ENCODE measurements around the gene SRRM4. TPM values are rescaled to one million over a fixed set of nuclear protein-coding genes. Genes with fewer than 3 reads are reported as not detected.
"Not testable (repeated sequence)": the region's sequence is repeated elsewhere in the genome, so short reads cannot be mapped to it uniquely, and the experiment has no call there.

The SRRM4 gene
- total RNA-seq, 2 experiments from 2014 or later: not detected

DNA sequence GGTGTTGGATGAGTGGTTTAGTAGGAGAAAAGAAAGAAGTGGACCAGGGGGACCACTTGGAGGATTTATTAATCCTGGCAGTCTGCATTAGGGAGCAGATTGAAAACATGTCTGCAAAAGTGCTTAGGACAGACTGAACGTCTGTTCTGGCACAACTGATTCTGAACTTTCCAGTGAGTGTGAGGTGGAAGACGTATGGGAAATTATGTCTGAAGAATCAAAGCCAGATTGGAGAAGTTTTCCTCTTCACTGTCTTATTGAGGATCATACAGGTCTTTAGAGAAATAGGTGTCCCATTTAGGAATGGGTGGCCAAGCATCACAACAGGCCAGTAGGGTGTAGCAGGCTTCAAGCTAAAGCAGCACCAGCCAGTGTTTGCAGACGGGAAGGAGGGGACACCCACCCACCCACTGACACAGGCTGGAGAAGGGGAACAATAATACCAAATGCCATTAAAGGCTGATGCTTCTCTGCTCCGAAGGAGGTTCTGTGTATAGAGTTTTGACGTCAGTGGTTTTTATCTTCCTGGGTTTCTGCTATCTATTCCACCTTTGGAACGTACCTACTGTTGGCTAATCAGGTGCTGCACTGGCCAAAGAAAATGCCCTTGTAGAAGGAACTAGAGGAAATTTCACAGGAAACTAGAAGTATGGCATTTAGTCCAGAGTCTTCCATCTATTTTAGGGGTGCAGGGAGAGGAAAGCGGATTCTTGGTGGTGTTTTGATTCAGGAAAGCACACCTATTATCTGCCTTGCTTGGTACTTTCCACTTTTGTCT, 1.8 kb downstream of the SRRM4 start:
- Mint-ChIP-seq H3K36me3 (no peaks in the 10 kb centered on the region), H3K4me1 (no peaks in the 10 kb centered on the region), H3K27me3 (peaks cover 29% of the 10 kb centered on the region), H3K27ac (no peak overlapping the region), H3K9me3 (ENCODE audit: low read depth) (no peaks in the 10 kb centered on the region), H3K4me3 (no peak overlapping the region)
- CTCF ChIA-PET: no interaction called here
- ATAC-seq (no peak), DNase-seq (no peak)

DNA sequence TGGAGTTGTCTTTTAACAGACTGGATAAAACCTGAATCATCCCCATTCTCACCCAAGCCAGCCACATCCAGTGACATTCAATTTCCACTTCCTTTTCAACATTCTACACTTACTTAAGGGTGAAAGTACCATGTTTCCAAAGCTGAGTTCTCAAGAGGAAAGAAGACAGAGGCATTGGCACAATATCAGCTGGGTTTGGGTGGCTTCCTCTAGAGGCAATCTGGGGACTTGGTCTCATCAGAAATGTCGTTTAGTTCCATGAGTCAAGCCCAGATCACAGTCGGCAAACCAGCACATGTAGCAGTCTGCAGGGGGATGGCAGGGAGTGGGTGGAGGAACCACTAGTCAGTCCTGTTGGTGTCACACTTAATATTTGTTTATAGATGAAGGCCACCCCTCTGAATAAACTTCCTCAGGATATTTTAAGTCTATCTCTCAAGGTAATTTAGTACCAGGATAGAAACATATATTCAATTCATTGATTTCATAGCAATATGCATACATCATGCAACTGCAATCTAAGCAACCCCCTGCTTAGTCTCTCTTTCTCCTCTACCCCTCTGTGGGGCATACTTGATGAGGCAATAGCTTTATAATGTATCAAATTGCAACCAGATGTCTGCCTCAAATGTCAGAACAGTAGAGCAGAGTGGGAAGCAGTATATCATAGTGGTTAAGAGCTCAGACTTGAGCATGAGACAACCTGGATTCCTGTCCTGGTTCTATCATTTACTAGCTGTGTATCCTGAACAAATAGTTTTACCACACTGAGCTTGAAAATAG, 3.0 kb downstream of the SRRM4 start:
- no peaks in the 10 kb centered on the region for H3K9me3 Mint-ChIP-seq (ENCODE audit: low read depth)
- DNase-seq (no peak), ATAC-seq (no peak)
- H3K4me1 Mint-ChIP-seq: no peaks in the 10 kb centered on the region
- H3K36me3 Mint-ChIP-seq: no peaks in the 10 kb centered on the region
- no peak overlapping the region for H3K27ac Mint-ChIP-seq
- CTCF ChIA-PET: interaction anchor here (0.6 kb wide), 1 partner anchor 282 kb away, joined by 3 read pairs; no protein-coding TSS in a partner anchor
- no peak overlapping the region for H3K4me3 Mint-ChIP-seq
- H3K27me3 Mint-ChIP-seq: peaks cover 29% of the 10 kb centered on the region

DNA sequence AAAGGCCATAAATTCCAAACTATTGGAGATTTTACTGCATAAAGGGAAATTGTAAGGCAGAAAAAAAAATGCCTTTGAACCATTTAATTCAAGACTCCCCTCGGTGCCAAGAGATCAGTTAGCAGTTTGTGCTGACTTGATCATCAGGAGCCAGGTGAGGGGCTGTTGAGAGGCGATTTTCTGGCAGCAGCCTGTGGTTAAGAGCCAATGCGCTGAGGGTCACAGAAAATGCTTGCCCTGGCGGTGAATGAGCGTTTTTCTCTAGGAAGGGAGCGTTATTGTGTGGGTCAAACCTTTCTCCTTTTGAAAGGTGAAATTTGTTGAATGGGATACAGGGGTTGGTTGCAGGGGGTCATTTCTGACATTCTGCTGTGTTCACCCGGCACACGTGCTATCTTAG, 4.7 kb downstream of the SRRM4 start:
- H3K27ac Mint-ChIP-seq: no peak overlapping the region
- H3K36me3 Mint-ChIP-seq: no peaks in the 10 kb centered on the region
- H3K9me3 Mint-ChIP-seq (ENCODE audit: low read depth): no peaks in the 10 kb centered on the region
- H3K4me3 Mint-ChIP-seq: no peak overlapping the region
- peaks cover 21% of the 10 kb centered on the region for H3K27me3 Mint-ChIP-seq
- H3K4me1 Mint-ChIP-seq: no peaks in the 10 kb centered on the region
- DNase-seq (no peak), ATAC-seq (no peak)
- CTCF ChIA-PET: no interaction called here

DNA sequence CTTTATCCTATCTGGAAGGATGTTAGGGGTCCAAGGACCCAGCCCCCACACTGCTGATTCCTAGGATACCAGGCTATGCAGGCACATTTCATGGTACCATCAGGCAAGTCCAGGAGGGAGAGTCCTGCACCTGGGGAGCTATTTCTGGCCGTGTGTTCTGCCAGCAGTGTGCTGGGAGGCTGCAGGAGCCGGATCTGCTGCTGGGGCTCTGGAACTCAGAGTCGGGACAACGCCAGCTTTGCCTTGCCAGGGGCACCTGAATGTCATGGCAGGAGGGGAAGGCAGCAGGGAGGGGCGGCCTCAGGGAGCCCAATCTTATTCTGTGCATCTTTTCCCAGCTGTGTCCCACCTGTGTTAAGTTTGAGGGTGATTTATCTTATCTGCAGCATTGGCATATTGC, 17.8 kb downstream of the SRRM4 start:
- DNase-seq (no peak), ATAC-seq (no peak)
- Mint-ChIP-seq H3K9me3 (ENCODE audit: low read depth) (no peaks in the 10 kb centered on the region), H3K27me3 (no peaks in the 10 kb centered on the region), H3K4me3 (no peak overlapping the region), H3K36me3 (no peaks in the 10 kb centered on the region), H3K4me1 (no peaks in the 10 kb centered on the region), H3K27ac (no peak overlapping the region)
- CTCF ChIA-PET: no interaction called here

DNA sequence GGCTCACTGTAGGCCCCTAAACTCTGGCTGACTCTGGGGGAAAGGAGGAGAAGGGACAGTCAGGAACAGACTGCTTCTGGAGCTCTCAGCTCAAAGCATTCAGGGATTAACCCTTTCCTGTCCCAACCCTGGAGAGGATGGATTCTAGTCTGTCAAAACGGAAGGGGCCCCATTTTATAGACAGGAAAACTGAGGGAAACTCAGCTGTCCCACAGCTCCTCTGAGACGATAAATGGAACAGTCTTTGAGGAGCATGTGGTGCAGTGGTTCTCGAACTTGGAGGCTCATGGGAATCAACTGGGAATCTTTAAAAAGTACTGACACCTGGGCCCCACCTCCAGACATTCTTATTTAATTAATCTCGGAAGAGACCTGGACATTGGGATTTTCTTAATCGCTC, 23.7 kb downstream of the SRRM4 start:
- DNase-seq: no peak
- H3K4me3 Mint-ChIP-seq: no peak overlapping the region
- CTCF ChIA-PET: no interaction called here

DNA sequence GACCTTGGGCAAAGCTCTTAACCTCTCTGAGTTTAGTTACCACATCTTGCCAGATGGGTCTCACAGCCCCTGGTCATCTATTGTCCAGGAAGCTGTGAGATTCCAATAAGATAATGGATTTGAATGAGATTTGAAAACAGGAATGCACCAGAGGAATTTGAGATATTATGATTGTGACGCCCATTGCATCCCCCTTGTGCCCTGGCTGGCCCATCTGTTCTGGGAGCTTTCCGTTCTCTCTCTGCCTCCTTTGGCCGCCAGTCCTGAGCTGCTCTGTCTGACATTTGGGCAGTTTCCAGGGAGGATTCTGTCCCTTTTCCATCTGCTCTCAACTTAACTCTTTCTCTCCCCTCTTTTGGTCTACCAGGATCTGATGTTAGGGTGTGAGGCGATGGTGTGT, 24.6 kb downstream of the SRRM4 start:
- DNase-seq (no peak), ATAC-seq (no peak)
- H3K9me3 Mint-ChIP-seq (ENCODE audit: low read depth): no peaks in the 10 kb centered on the region
- H3K27ac Mint-ChIP-seq: no peak overlapping the region
- H3K4me1 Mint-ChIP-seq: no peaks in the 10 kb centered on the region
- CTCF ChIA-PET: no interaction called here
- no peaks in the 10 kb centered on the region for H3K36me3 Mint-ChIP-seq
- H3K4me3 Mint-ChIP-seq: no peak overlapping the region
- H3K27me3 Mint-ChIP-seq: no peaks in the 10 kb centered on the region

More for the DNA sequence above, 23.7 kb downstream of the SRRM4 start:
- no peak for ATAC-seq
- no peaks in the 10 kb centered on the region for H3K36me3 Mint-ChIP-seq
- no peaks in the 10 kb centered on the region for H3K27me3 Mint-ChIP-seq
- H3K4me1 Mint-ChIP-seq: no peaks in the 10 kb centered on the region
- H3K9me3 Mint-ChIP-seq (ENCODE audit: low read depth): no peaks in the 10 kb centered on the region
- no peak overlapping the region for H3K27ac Mint-ChIP-seq

DNA sequence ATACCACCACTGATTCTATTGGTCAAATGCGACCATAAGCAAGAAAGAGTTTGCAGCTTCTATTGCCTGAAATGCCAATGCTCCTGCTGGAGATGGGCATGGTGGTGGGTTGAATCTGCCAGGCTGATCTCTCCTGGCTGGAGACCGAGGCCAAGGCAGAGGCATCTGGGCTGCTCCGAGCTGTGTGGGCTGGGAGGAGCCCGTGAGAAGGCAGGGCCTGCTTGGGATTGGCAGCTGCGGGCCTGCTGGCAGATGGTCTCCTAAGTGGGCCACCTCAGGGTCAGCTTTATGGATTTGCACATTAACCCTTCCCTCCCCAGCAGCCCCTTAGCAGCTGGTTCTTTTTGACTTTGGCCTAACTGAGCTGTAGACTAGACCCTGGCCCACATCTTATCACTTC, 25.4 kb downstream of the SRRM4 start:
- no peak for ATAC-seq
- no peaks in the 10 kb centered on the region for H3K36me3 Mint-ChIP-seq
- H3K27ac Mint-ChIP-seq: no peak overlapping the region
- H3K4me1 Mint-ChIP-seq: no peaks in the 10 kb centered on the region
- H3K9me3 Mint-ChIP-seq (ENCODE audit: low read depth): no peaks in the 10 kb centered on the region
- no peaks in the 10 kb centered on the region for H3K27me3 Mint-ChIP-seq
- DNase-seq: no peak
- CTCF ChIA-PET: no interaction called here
- no peak overlapping the region for H3K4me3 Mint-ChIP-seq

DNA sequence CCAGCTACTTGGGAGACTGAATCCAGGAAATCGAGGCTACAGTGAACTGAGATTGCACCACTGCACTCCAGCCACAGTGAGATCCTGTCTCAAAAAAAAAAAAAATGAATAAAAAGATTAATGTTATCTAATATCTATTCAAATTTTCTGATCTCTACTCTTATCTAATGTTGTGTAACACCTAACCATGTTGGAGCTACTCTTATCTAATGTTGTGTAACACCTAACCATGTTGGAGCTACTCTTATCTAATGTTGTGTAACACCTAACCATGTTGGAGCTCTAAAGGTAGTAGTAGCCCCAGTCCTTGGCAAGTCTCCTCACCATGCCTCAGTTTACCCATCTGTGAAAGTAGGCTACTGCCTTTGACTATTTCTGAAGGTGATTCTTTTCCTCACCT, 26.9 kb downstream of the SRRM4 start:
- H3K9me3 Mint-ChIP-seq (ENCODE audit: low read depth); H3K27ac Mint-ChIP-seq; H3K36me3 Mint-ChIP-seq; H3K27me3 Mint-ChIP-seq; ATAC-seq; CTCF ChIA-PET; H3K4me1 Mint-ChIP-seq; DNase-seq; H3K4me3 Mint-ChIP-seq: not testable (repeated sequence)

DNA sequence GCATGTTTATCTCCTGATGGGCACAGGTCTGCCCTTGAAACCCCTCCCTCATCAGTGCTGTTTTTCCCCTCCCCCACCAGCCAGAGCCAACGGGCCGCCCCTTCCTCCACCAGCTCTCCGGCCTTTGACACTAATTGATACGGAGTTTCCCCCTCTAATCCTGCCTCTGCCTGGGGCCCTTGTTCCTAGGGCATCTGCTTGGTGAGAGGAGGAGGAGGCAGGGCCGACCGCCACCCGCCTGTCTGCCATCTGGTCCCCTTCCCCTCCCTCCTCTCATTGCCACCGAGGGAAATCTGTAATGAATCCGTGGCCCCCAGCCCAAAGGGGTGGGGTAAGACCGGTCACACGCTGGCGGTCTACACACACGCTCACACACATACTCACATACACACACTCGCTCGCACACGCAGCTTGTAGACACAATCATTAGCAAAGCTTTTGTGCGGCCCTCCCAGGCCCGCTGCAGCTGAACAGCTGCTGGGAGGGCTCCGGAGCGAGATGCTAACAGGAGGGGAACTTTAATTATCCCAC, 27.4 kb downstream of the SRRM4 start:
- H3K27ac Mint-ChIP-seq: no peak overlapping the region
- no peak overlapping the region for H3K4me3 Mint-ChIP-seq
- no peaks in the 10 kb centered on the region for H3K9me3 Mint-ChIP-seq (ENCODE audit: low read depth)

DNA sequence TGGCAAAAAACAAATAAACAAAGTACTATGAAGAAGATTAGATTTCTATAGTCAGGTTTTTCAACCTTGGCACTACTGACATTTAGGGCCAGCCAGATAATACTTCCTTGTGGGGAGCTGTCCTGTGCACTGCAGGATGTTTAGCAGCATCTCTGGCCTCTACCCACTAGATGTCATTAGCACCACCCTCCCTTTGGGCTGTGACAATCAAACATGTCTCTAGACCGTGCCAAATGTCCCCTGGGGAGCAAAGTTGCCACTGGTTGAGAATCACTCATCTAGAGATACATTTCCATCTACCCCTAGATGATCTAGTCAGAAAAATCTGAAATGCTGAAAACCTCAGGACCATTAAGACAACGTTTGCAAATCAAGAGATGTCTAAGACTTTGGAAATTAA, 29.9 kb downstream of the SRRM4 start:
- no peaks in the 10 kb centered on the region for H3K9me3 Mint-ChIP-seq (ENCODE audit: low read depth)
- H3K27me3 Mint-ChIP-seq: no peaks in the 10 kb centered on the region
- H3K27ac Mint-ChIP-seq: no peak overlapping the region
- H3K4me3 Mint-ChIP-seq: no peak overlapping the region
- no peak for ATAC-seq
- CTCF ChIA-PET: no interaction called here
- H3K36me3 Mint-ChIP-seq: no peaks in the 10 kb centered on the region
- DNase-seq: no peak
- H3K4me1 Mint-ChIP-seq: no peaks in the 10 kb centered on the region

More for the DNA sequence above, 27.4 kb downstream of the SRRM4 start:
- CTCF ChIA-PET: no interaction called here
- DNase-seq: no peak
- ATAC-seq: no peak
- H3K27me3 Mint-ChIP-seq: no peaks in the 10 kb centered on the region
- H3K4me1 Mint-ChIP-seq: no peaks in the 10 kb centered on the region
- H3K36me3 Mint-ChIP-seq: no peaks in the 10 kb centered on the region

DNA sequence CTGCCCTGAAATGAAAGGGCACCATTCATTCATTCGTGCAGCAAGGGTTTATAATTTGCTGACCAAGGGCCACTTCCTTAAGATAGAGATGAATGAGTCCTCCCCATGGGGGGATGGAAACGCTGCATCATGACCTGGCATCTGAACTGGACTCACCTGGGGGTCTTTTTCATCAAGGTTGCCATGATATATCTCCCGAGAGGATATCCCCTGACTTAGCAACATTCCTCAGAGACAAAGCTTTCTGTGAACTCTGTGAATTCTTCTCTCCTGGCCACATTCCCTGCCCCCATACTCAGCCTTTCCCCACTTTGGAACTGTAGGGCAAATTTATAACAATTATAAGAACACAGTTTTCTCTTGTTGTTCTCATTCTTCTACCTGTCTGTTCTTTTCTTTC, 30.8 kb downstream of the SRRM4 start:
- H3K9me3 Mint-ChIP-seq (ENCODE audit: low read depth): no peaks in the 10 kb centered on the region
- no peaks in the 10 kb centered on the region for H3K27me3 Mint-ChIP-seq
- no peak overlapping the region for H3K27ac Mint-ChIP-seq
- no peaks in the 10 kb centered on the region for H3K4me1 Mint-ChIP-seq
- ATAC-seq: no peak
- no peaks in the 10 kb centered on the region for H3K36me3 Mint-ChIP-seq
- no peak for DNase-seq
- CTCF ChIA-PET: no interaction called here
- H3K4me3 Mint-ChIP-seq: no peak overlapping the region

DNA sequence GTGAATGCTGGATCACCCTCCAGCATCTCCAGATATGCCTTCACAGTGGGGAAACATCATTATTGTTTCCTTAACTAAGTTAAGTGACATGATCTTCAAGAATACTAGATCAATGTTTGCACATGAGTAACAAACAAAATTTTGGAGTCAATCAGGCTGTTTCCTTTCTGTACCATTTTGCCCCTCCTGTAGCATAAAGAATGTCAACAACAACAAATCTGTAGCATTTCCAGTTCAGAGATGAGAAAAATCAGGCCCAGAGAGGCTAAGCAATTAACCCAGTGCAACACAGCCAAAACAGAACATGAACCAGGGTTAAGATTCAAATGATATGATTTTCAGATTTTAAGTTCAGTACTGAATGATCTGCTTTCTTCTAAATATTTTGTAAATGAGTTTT, 31.7 kb downstream of the SRRM4 start:
- no peaks in the 10 kb centered on the region for H3K36me3 Mint-ChIP-seq
- no peaks in the 10 kb centered on the region for H3K9me3 Mint-ChIP-seq (ENCODE audit: low read depth)
- no peaks in the 10 kb centered on the region for H3K27me3 Mint-ChIP-seq
- no peaks in the 10 kb centered on the region for H3K4me1 Mint-ChIP-seq
- DNase-seq (no peak), ATAC-seq (no peak)
- no peak overlapping the region for H3K4me3 Mint-ChIP-seq
- CTCF ChIA-PET: no interaction called here
- no peak overlapping the region for H3K27ac Mint-ChIP-seq

DNA sequence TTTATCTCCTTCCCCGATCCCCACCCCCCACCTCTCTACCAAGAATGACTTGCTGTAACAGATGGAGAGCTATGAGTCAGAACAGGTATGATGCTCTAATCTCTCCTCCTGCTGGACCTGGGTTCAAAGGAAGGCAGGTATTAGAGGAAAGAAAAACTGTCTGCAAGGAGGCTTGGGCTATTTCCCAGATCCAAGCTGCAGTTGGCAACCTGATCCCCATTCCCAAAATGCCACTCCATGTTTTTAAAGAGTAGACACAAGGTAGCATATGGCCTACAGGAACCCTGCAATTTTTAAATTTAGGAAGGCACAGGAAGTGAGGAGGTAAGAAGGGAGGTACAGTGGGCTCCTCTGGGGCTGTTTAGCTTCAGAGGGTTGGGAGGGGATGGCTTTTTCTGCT, 33.0 kb downstream of the SRRM4 start:
- ATAC-seq (no peak), DNase-seq (no peak)
- CTCF ChIA-PET: no interaction called here
- no peaks in the 10 kb centered on the region for H3K27me3 Mint-ChIP-seq
- H3K4me1 Mint-ChIP-seq: no peaks in the 10 kb centered on the region
- no peak overlapping the region for H3K27ac Mint-ChIP-seq
- no peaks in the 10 kb centered on the region for H3K36me3 Mint-ChIP-seq
- H3K4me3 Mint-ChIP-seq: no peak overlapping the region
- H3K9me3 Mint-ChIP-seq (ENCODE audit: low read depth): peaks cover 2% of the 10 kb centered on the region

DNA sequence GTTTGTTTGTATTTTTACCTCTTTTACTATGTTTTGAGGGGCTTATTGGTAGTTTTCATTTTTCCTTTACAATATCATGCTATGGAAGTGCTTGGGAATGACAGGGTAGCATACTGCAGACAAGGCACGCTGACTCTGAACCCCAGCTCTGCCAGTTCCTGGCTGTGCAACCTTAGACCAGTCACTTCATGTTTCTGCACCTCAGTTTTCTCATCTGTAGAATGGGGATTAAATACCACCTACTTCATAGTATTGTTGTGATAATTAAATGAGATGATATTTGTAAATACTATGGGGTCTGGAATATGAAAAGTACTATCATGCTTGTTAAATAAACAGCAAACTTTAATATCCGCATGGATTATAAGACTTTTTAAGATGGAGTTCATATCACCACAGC, 35.4 kb downstream of the SRRM4 start:
- Mint-ChIP-seq H3K4me1 (no peaks in the 10 kb centered on the region), H3K9me3 (ENCODE audit: low read depth) (peaks cover 6% of the 10 kb centered on the region), H3K27ac (no peak overlapping the region), H3K36me3 (no peaks in the 10 kb centered on the region), H3K27me3 (no peaks in the 10 kb centered on the region), H3K4me3 (no peak overlapping the region)
- ATAC-seq: no peak
- DNase-seq: no peak
- CTCF ChIA-PET: no interaction called here
